ENCODE measurements around the gene RCCD1.
"Not testable (repeated sequence)": the region's sequence is repeated elsewhere in the genome, so short reads cannot be mapped to it uniquely, and the experiment has no call there.

The RCCD1 gene

GRCh38 chr15:90928106-90928505 is 26.6 kb upstream of the RCCD1 start:
- not testable (repeated sequence) for H4K91ac ChIP-seq (ENCODE audit: low read depth, low read length, poor library complexity); H2BK15ac ChIP-seq (ENCODE audit: low read length); H3K27me3 ChIP-seq (ENCODE audit: control insufficient read depth in 3 of 3, insufficient read depth in 3 of 3, low read depth in 1 of 3, low read length in 3 of 3); DNase-seq (ENCODE audit: low spot score); H3K27ac ChIP-seq (replicated peaks; ENCODE audit: low read length); H2AK5ac ChIP-seq (ENCODE audit: low read depth, low read length); H2BK120ac ChIP-seq (ENCODE audit: low read depth, low read length); H3K4ac ChIP-seq (ENCODE audit: low read length); H3K4me2 ChIP-seq (ENCODE audit: insufficient read depth, low read length, poor library complexity, severe bottlenecking); H3K79me1 ChIP-seq (ENCODE audit: low read depth, low read length); H3K23ac ChIP-seq (ENCODE audit: low read depth, low read length, poor library complexity); H3K4me1 ChIP-seq (ENCODE audit: control insufficient read depth in 2 of 2, insufficient read depth in 1 of 2, low read depth in 1 of 2, low read length in 2 of 2); H2BK12ac ChIP-seq (ENCODE audit: low read length); H4K8ac ChIP-seq (ENCODE audit: low read depth, low read length); H3K18ac ChIP-seq (ENCODE audit: low read length); H3K9ac ChIP-seq (ENCODE audit: low read depth, low read length, poor library complexity); H2AFZ ChIP-seq (ENCODE audit: low read length); H3K14ac ChIP-seq (ENCODE audit: low read length); H2BK5ac ChIP-seq (ENCODE audit: low read length); H3K9me3 ChIP-seq (replicated peaks in 1 of 2; ENCODE audit: control insufficient read depth in 2 of 2, insufficient read depth in 1 of 2, low read depth in 1 of 2, low read length in 2 of 2); H3K4me3 ChIP-seq (ENCODE audit: low read length in 2 of 2); H3K36me3 ChIP-seq (replicated peaks in 1 of 2; ENCODE audit: control insufficient read depth in 2 of 2, insufficient read depth in 2 of 2, low read length in 2 of 2)
- no CpG with 5 or more reads among the region's 7 CpGs for WGBS, 2 donors (ENCODE audit: extremely low coverage in 2 of 2, insufficient read length in 2 of 2, insufficient replicate concordance in 1 of 2)

- WGBS, 2 donors (ENCODE audit: extremely low coverage in 2 of 2, insufficient read length in 2 of 2, insufficient replicate concordance in 1 of 2) = 100% methylated on average over 2 of the region's 21 CpGs; no CpG with 5 or more reads in 1 of the 2 donors
- Histone ChIP-seq H3K14ac (ENCODE audit: low read length) (no peak overlapping the region), H3K36me3 (replicated peaks in 1 of 2; ENCODE audit: control insufficient read depth in 2 of 2, insufficient read depth in 2 of 2, low read length in 2 of 2) (no peaks in the 10 kb centered on the region), H3K23ac (ENCODE audit: low read depth, low read length, poor library complexity) (no peak overlapping the region), H3K27me3 (ENCODE audit: control insufficient read depth in 3 of 3, insufficient read depth in 3 of 3, low read depth in 1 of 3, low read length in 3 of 3) (peaks cover 0 to 5% (median 4%) of the 10 kb centered on the region in 3 experiments), H3K27ac (replicated peaks; ENCODE audit: low read length) (no peak overlapping the region), H3K9me3 (replicated peaks in 1 of 2; ENCODE audit: control insufficient read depth in 2 of 2, insufficient read depth in 1 of 2, low read depth in 1 of 2, low read length in 2 of 2) (no peaks in the 10 kb centered on the region), H3K4me3 (ENCODE audit: low read length in 2 of 2) (no peak overlapping the region), H2AFZ (ENCODE audit: low read length) (no peak overlapping the region), H3K18ac (ENCODE audit: low read length) (no peak overlapping the region), H2BK15ac (ENCODE audit: low read length) (no peak overlapping the region), H2BK120ac (ENCODE audit: low read depth, low read length) (no peak overlapping the region), H2BK12ac (ENCODE audit: low read length) (no peak overlapping the region), H4K91ac (ENCODE audit: low read depth, low read length, poor library complexity) (no peak overlapping the region), H3K9ac (ENCODE audit: low read depth, low read length, poor library complexity) (no peak overlapping the region), H4K8ac (ENCODE audit: low read depth, low read length) (no peak overlapping the region), H3K4me2 (ENCODE audit: insufficient read depth, low read length, poor library complexity, severe bottlenecking) (no peak overlapping the region), H2AK5ac (ENCODE audit: low read depth, low read length) (no peak overlapping the region), H3K4ac (ENCODE audit: low read length) (no peak overlapping the region), H2BK5ac (ENCODE audit: low read length) (peak overlapping the region; percentile 19), H3K4me1 (ENCODE audit: control insufficient read depth in 2 of 2, insufficient read depth in 1 of 2, low read depth in 1 of 2, low read length in 2 of 2) (peaks cover 4 to 6% of the 10 kb centered on the region in 2 donors), H3K79me1 (ENCODE audit: low read depth, low read length) (no peaks in the 10 kb centered on the region)
- no peak for DNase-seq (ENCODE audit: low spot score)
These were observed 25.3 kb upstream of the RCCD1 start for GRCh38 chr15:90929246-90930019.

GRCh38 chr15:90930861-90931574 is 23.7 kb upstream of the RCCD1 start:
- Histone ChIP-seq H3K27ac (replicated peaks; ENCODE audit: low read length) (no peak overlapping the region), H2BK12ac (ENCODE audit: low read length) (no peak overlapping the region), H3K9ac (ENCODE audit: low read depth, low read length, poor library complexity) (no peak overlapping the region), H3K23ac (ENCODE audit: low read depth, low read length, poor library complexity) (no peak overlapping the region), H2BK120ac (ENCODE audit: low read depth, low read length) (no peak overlapping the region), H3K14ac (ENCODE audit: low read length) (no peak overlapping the region), H2BK15ac (ENCODE audit: low read length) (no peak overlapping the region), H3K4ac (ENCODE audit: low read length) (no peak overlapping the region), H3K9me3 (replicated peaks in 1 of 2; ENCODE audit: control insufficient read depth in 2 of 2, insufficient read depth in 1 of 2, low read depth in 1 of 2, low read length in 2 of 2) (no peaks in the 10 kb centered on the region), H3K79me1 (ENCODE audit: low read depth, low read length) (no peaks in the 10 kb centered on the region), H2AK5ac (ENCODE audit: low read depth, low read length) (no peak overlapping the region), H3K18ac (ENCODE audit: low read length) (no peak overlapping the region), H4K91ac (ENCODE audit: low read depth, low read length, poor library complexity) (no peak overlapping the region), H4K8ac (ENCODE audit: low read depth, low read length) (no peak overlapping the region), H3K4me2 (ENCODE audit: insufficient read depth, low read length, poor library complexity, severe bottlenecking) (no peak overlapping the region), H2BK5ac (ENCODE audit: low read length) (no peak overlapping the region), H2AFZ (ENCODE audit: low read length) (no peak overlapping the region), H3K27me3 (ENCODE audit: control insufficient read depth in 3 of 3, insufficient read depth in 3 of 3, low read depth in 1 of 3, low read length in 3 of 3) (peaks cover 0 to 5% (median 4%) of the 10 kb centered on the region in 3 experiments), H3K36me3 (replicated peaks in 1 of 2; ENCODE audit: control insufficient read depth in 2 of 2, insufficient read depth in 2 of 2, low read length in 2 of 2) (no peaks in the 10 kb centered on the region), H3K4me1 (ENCODE audit: control insufficient read depth in 2 of 2, insufficient read depth in 1 of 2, low read depth in 1 of 2, low read length in 2 of 2) (peaks cover 9 to 12% of the 10 kb centered on the region in 2 donors), H3K4me3 (ENCODE audit: low read length in 2 of 2) (peak overlapping the region in 1 of 2 donors; percentile 61)
- no peak for DNase-seq (ENCODE audit: low spot score)
- WGBS, 2 donors (ENCODE audit: extremely low coverage in 2 of 2, insufficient read length in 2 of 2, insufficient replicate concordance in 1 of 2) = no CpG with 5 or more reads among the region's 15 CpGs

- Histone ChIP-seq H3K4ac (ENCODE audit: low read length) (no peak overlapping the region), H3K27ac (replicated peaks; ENCODE audit: low read length) (no peak overlapping the region), H2BK15ac (ENCODE audit: low read length) (no peak overlapping the region), H3K4me3 (ENCODE audit: low read length in 2 of 2) (peak overlapping the region in 1 of 2 donors; percentile 61), H2BK12ac (ENCODE audit: low read length) (no peak overlapping the region), H3K27me3 (ENCODE audit: control insufficient read depth in 3 of 3, insufficient read depth in 3 of 3, low read depth in 1 of 3, low read length in 3 of 3) (peaks cover 0 to 5% (median 4%) of the 10 kb centered on the region in 3 experiments), H2BK120ac (ENCODE audit: low read depth, low read length) (peak overlapping the region; percentile 68), H2AFZ (ENCODE audit: low read length) (peak overlapping the region; percentile 86), H2AK5ac (ENCODE audit: low read depth, low read length) (no peak overlapping the region), H3K14ac (ENCODE audit: low read length) (no peak overlapping the region), H3K36me3 (replicated peaks in 1 of 2; ENCODE audit: control insufficient read depth in 2 of 2, insufficient read depth in 2 of 2, low read length in 2 of 2) (peaks cover 0 to 4% of the 10 kb centered on the region in 2 donors), H3K4me2 (ENCODE audit: insufficient read depth, low read length, poor library complexity, severe bottlenecking) (peak overlapping the region; percentile 99), H3K4me1 (ENCODE audit: control insufficient read depth in 2 of 2, insufficient read depth in 1 of 2, low read depth in 1 of 2, low read length in 2 of 2) (peaks cover 14 to 15% of the 10 kb centered on the region in 2 donors), H2BK5ac (ENCODE audit: low read length) (no peak overlapping the region), H3K18ac (ENCODE audit: low read length) (no peak overlapping the region), H4K91ac (ENCODE audit: low read depth, low read length, poor library complexity) (no peak overlapping the region), H3K9ac (ENCODE audit: low read depth, low read length, poor library complexity) (no peak overlapping the region), H3K9me3 (replicated peaks in 1 of 2; ENCODE audit: control insufficient read depth in 2 of 2, insufficient read depth in 1 of 2, low read depth in 1 of 2, low read length in 2 of 2) (no peaks in the 10 kb centered on the region), H3K23ac (ENCODE audit: low read depth, low read length, poor library complexity) (peak overlapping the region; percentile 60), H4K8ac (ENCODE audit: low read depth, low read length) (no peak overlapping the region), H3K79me1 (ENCODE audit: low read depth, low read length) (no peaks in the 10 kb centered on the region)
- no peak for DNase-seq (ENCODE audit: low spot score)
- WGBS, 2 donors (ENCODE audit: extremely low coverage in 2 of 2, insufficient read length in 2 of 2, insufficient replicate concordance in 1 of 2) = no CpG with 5 or more reads among the region's 6 CpGs
These were observed 23.2 kb upstream of the RCCD1 start for GRCh38 chr15:90931575-90931827.

Data from neuronal stem cell (in vitro differentiated cells).